ENCODE results near the gene G6PC2.
"Not testable (repeated sequence)": the region's sequence is repeated elsewhere in the genome, so short reads cannot be mapped to it uniquely, and the experiment has no call there.

G6PC2 gene

GRCh38 chr2:168903888-168904287 is 2.8 kb downstream of the G6PC2 start:
- Histone ChIP-seq H3K27ac (no peak overlapping the region), H3K4me3 (no peak overlapping the region)

GRCh38 chr2:168904358-168904757 is 3.3 kb downstream of the G6PC2 start:
- H3K4me3 ChIP-seq: no peak overlapping the region
- no peak overlapping the region for H3K27ac ChIP-seq

GRCh38 chr2:168907940-168908662 is 7.0 kb downstream of the G6PC2 start:
- Histone ChIP-seq H3K4me3 (no peak overlapping the region), H3K27ac (no peak overlapping the region)

GRCh38 chr2:168910330-168910729 is 9.2 kb downstream of the G6PC2 start:
- no peak overlapping the region for H3K27ac ChIP-seq

GRCh38 chr2:168912466-168912865 is 11.4 kb downstream of the G6PC2 start:
- Histone ChIP-seq H3K4me3 (peak overlapping the region in 1 of 7 experiments; percentile 16), H3K27ac (no peak overlapping the region)

More at GRCh38 chr2:168910330-168910729, 9.2 kb downstream of the G6PC2 start:
- H3K4me3 ChIP-seq: no peak overlapping the region

GRCh38 chr2:168912901-168913369 is 11.8 kb downstream of the G6PC2 start:
- Histone ChIP-seq H3K27ac (no peak overlapping the region), H3K4me3 (peak overlapping the region in 2 of 7 experiments; percentile 16 to 19)

- H3K27ac ChIP-seq: no peak overlapping the region
- peak overlapping the region in 1 of 7 experiments; percentile 19 for H3K4me3 ChIP-seq
Observed at GRCh38 chr2:168913495-168913894, 12.4 kb downstream of the G6PC2 start.

- H3K4me3 ChIP-seq: no peak overlapping the region
- H3K27ac ChIP-seq: no peak overlapping the region
Observed at GRCh38 chr2:168915441-168916330, 14.6 kb downstream of the G6PC2 start.

GRCh38 chr2:168916331-168916675 is 15.2 kb downstream of the G6PC2 start:
- Histone ChIP-seq H3K27ac (no peak overlapping the region), H3K4me3 (no peak overlapping the region)

GRCh38 chr2:168920504-168921157 is 19.5 kb downstream of the G6PC2 start:
- no peak overlapping the region for H3K4me3 ChIP-seq
- H3K27ac ChIP-seq: no peak overlapping the region

- no peak overlapping the region for H3K4me3 ChIP-seq
- H3K27ac ChIP-seq: no peak overlapping the region
Observed at GRCh38 chr2:168926621-168927386, 25.7 kb downstream of the G6PC2 start.

- Histone ChIP-seq H3K4me3 (no peak overlapping the region), H3K27ac (no peak overlapping the region)
Observed at GRCh38 chr2:168928113-168928831, 27.2 kb downstream of the G6PC2 start.

- no peak overlapping the region for H3K4me3 ChIP-seq
- no peak overlapping the region for H3K27ac ChIP-seq
Observed at GRCh38 chr2:168929031-168929430, 27.9 kb downstream of the G6PC2 start.

- no peak overlapping the region for H3K4me3 ChIP-seq
- no peak overlapping the region for H3K27ac ChIP-seq
Observed at GRCh38 chr2:168930242-168930641, 29.2 kb downstream of the G6PC2 start.

GRCh38 chr2:168932174-168932573 is 31.1 kb downstream of the G6PC2 start:
- H3K27ac ChIP-seq, H3K4me3 ChIP-seq: not testable (repeated sequence)

GRCh38 chr2:168934826-168935225 is 33.7 kb downstream of the G6PC2 start:
- Histone ChIP-seq H3K27ac (no peak overlapping the region), H3K4me3 (no peak overlapping the region)

GRCh38 chr2:168935810-168936581 is 34.9 kb downstream of the G6PC2 start:
- no peak overlapping the region for H3K27ac ChIP-seq
- no peak overlapping the region for H3K4me3 ChIP-seq

GRCh38 chr2:168939061-168939460 is 38.0 kb downstream of the G6PC2 start:
- no peak overlapping the region for H3K27ac ChIP-seq
- H3K4me3 ChIP-seq: no peak overlapping the region
